HepG2 (cell line): Measurements from ENCODE around the gene GZF1. TPM values are rescaled to one million over a fixed set of nuclear protein-coding genes. Genes with fewer than 3 reads are reported as not detected.
A peak's percentile ranks its signal among the peaks of the same experiment; 100 is the strongest.

ENCODE experiments used
- ATAC-seq: fragments of 200-7000 bp; cut with Tn5 transposase; 3 replicates; pipeline ENCODE4 v1.9.1; 2020; ENCODE audit warnings: mild to moderate bottlenecking, moderate library complexity
- BruUV-seq: library from RNA; stranded (reverse); fragments of 400-500 nt; replicated peaks from 2 replicates; lab custom pipeline; 2021; lab: Mats Ljungman, UMichigan
- CTCF ChIA-PET: fragments of 300-600 bp; formaldehyde crosslinking; extraction: SDS; loops from one replicate; lab custom pipeline; 2021; ENCODE audit warnings: low total read pairs, inconsistent platforms, low intra/inter-chr PET ratio; lab: Yijun Ruan, JAX
- POLR2A ChIA-PET: fragments of 350-600 bp; sonication (Branson Sonifier 250); formaldehyde crosslinking; loops from one replicate; lab custom pipeline; 2020; ENCODE audit warnings: antibody characterized with exemption, inconsistent platforms; lab: Yijun Ruan, JAX
- DNase-seq: peaks from one replicate; pipeline ENCODE4 v3.0.0-alpha.2; 2015; ENCODE audit warnings: low spot score
- FAIRE-seq: peaks from 3 replicates; lab custom pipeline; 2011; peaks lifted over from hg19 to GRCh38; lab: Jason Lieb, UNC
- H2AFZ ChIP-seq: one replicate; pipeline ENCODE4 v1.6.1; 2011; ENCODE audit warnings: low read length, inconsistent platforms
- H3K27ac ChIP-seq: fragments of 300-600 bp; 3 replicates; pipeline ENCODE4 v1.8.0; 2011; ENCODE audit warnings: mixed run types, mild to moderate bottlenecking, mixed read lengths, low read length, inconsistent platforms; ENCODE audit not compliant: insufficient read depth; ENCODE audit errors: extremely low read length
- H3K27me3 ChIP-seq, 2 experiments: fragments of 200-600 bp in 1 of 2; 2 replicates in 1 of 2; 3 replicates in 1 of 2; pipeline versions ENCODE4 v1.6.0 to v1.8.0; 2011; ENCODE audit warnings: low read length in 2 of 2, mild to moderate bottlenecking in 2 of 2, moderate library complexity in 2 of 2, inconsistent platforms in 1 of 2; ENCODE audit not compliant: insufficient read depth in 2 of 2, control insufficient read depth in 1 of 2
- H3K36me3 ChIP-seq, 2 experiments: fragments of 200-600 bp in 1 of 2; replicated peaks in 1 of 2; 2 replicates in 1 of 2; 3 replicates in 1 of 2; pipeline versions ENCODE4 v1.5.1 to v1.8.0; 2011; ENCODE audit warnings: low read length in 2 of 2, inconsistent platforms in 1 of 2; ENCODE audit not compliant: insufficient read depth in 2 of 2, control insufficient read depth in 1 of 2
- H3K4me1 ChIP-seq: 2 replicates; pipeline ENCODE4 v1.5.1; 2012; ENCODE audit warnings: low read length, inconsistent platforms; ENCODE audit not compliant: insufficient read depth
- H3K4me2 ChIP-seq: 2 replicates; pipeline ENCODE4 v1.6.0; 2011; ENCODE audit warnings: low read depth, low read length, inconsistent platforms
- H3K4me3 ChIP-seq, 3 experiments: fragments of 200-600 bp in 1 of 3; sonication (generic), shearing (Covaris generic) in 1 of 3; replicated peaks in 1 of 3; 2 replicates each; pipeline ENCODE4 v1.5.1; 2011 to 2016; ENCODE audit warnings: low read length in 3 of 3, inconsistent platforms in 2 of 3, low read depth in 2 of 3, mild to moderate bottlenecking in 2 of 3, control low read depth in 1 of 3, mixed read lengths in 1 of 3; ENCODE audit not compliant: insufficient read depth in 1 of 3
- H3K79me2 ChIP-seq: one replicate; pipeline ENCODE4 v1.6.1; 2011; ENCODE audit warnings: low read length, inconsistent platforms; ENCODE audit not compliant: insufficient read depth
- H3K9ac ChIP-seq: 2 replicates; pipeline ENCODE4 v1.6.0; 2011; ENCODE audit warnings: mild to moderate bottlenecking, low read depth, low read length, inconsistent platforms; ENCODE audit not compliant: insufficient read depth
- H3K9me3 ChIP-seq: 2 replicates; pipeline ENCODE4 v1.5.1; 2012; ENCODE audit warnings: mild to moderate bottlenecking, low read length
- H4K20me1 ChIP-seq: 2 replicates; pipeline ENCODE4 v1.6.0; 2011; ENCODE audit warnings: inconsistent platforms, mild to moderate bottlenecking, low read length, moderate library complexity; ENCODE audit not compliant: insufficient read depth
- ARNT ChIP-seq: fragments of 450-650 bp; IDR thresholded peaks from 2 replicates; pipeline ENCODE4 v1.6.1; 2017
- BRD4 ChIP-seq: sonication (generic); formaldehyde crosslinking; IDR thresholded peaks from 2 replicates; pipeline ENCODE4 v1.4.0; 2020; ENCODE audit warnings: missing genetic modification reagents
- FLYWCH1 ChIP-seq: sonication (generic); formaldehyde crosslinking; IDR thresholded peaks from 2 replicates; pipeline ENCODE4 v1.8.1; 2023; ENCODE audit warnings: mild to moderate bottlenecking, missing genetic modification reagents
- HNRNPUL1 ChIP-seq: fragments of 200-400 bp; formaldehyde crosslinking; IDR thresholded peaks from 2 replicates; pipeline ENCODE4 v1.6.1; 2017; ENCODE audit warnings: low read depth, mild to moderate bottlenecking, low read length, moderate library complexity
- KDM5B ChIP-seq: sonication (generic); formaldehyde crosslinking; IDR thresholded peaks from 2 replicates; pipeline ENCODE4 v1.4.0; 2020; ENCODE audit warnings: missing genetic modification reagents, mild to moderate bottlenecking, borderline replicate concordance
- MAFF ChIP-seq: IDR thresholded peaks from 2 replicates; pipeline ENCODE4 v1.6.1; 2011; ENCODE audit warnings: low read depth, low read length, improper control_type of control experiment
- PITX1 ChIP-seq: sonication (generic); formaldehyde crosslinking; IDR thresholded peaks from 2 replicates; pipeline ENCODE4 v1.5.1; 2020; ENCODE audit warnings: mild to moderate bottlenecking, missing genetic modification reagents
- SNAPC2 ChIP-seq: sonication (generic); formaldehyde crosslinking; IDR thresholded peaks from 2 replicates; pipeline ENCODE4 v1.8.1; 2022; ENCODE audit warnings: mild to moderate bottlenecking, missing genetic modification reagents
- USF2 ChIP-seq, 2 experiments: sonication (generic) in 1 of 2; formaldehyde crosslinking in 1 of 2; IDR thresholded peaks; 2 replicates each; pipeline versions ENCODE4 v1.5.1 to v1.6.1; 2011 to 2020; ENCODE audit warnings: borderline replicate concordance in 1 of 2, low read depth in 1 of 2, low read length in 1 of 2, mild to moderate bottlenecking in 1 of 2, missing genetic modification reagents in 1 of 2, moderate library complexity in 1 of 2
- ZFYVE20 ChIP-seq: sonication (generic); formaldehyde crosslinking; IDR thresholded peaks from 2 replicates; pipeline ENCODE4 v1.8.0; 2023; ENCODE audit warnings: low read depth, mild to moderate bottlenecking, moderate library complexity, missing genetic modification reagents, borderline replicate concordance
- ZNF574 ChIP-seq: sonication (generic); formaldehyde crosslinking; IDR thresholded peaks from 2 replicates; pipeline ENCODE4 v1.4.0; 2020; ENCODE audit warnings: missing genetic modification reagents
- WGBS: methylation state at CpG from one replicate; pipeline ENCODE4 v1.1.6; 2017; ENCODE audit warnings: low lambda C conversion rate; 5-methylcytosine and 5-hydroxymethylcytosine counted together
- in situ Hi-C: cut with HindIII; loops from 2 replicates; pipeline ENCODE4 v1.10.0; 2017; ENCODE audit warnings: low pct_unique_long_range_greater_than_20kb; ENCODE audit not compliant: extremely low pct_ligation_motif_present
- intact Hi-C: fragments of 100-400 bp; cut with micrococcal nuclease; formaldehyde crosslinking; loops from one replicate; pipeline ENCODE4 v1.10.0; 2022; ENCODE audit not compliant: unreplicated experiment
- polyA plus RNA-seq, 8 experiments: library from polyadenylated mRNA; depleted of rRNA in 3 of 8; stranded (reverse) in 7 of 8; unstranded in 1 of 8; fragments of >200 nt; fragmentation: Illumina TruSeq in 4 of 8; extraction: Trizol in 4 of 8; gene quantifications; 2 replicates each; pipeline versions ENCODE4 v1.2.1 to v1.2.3, GENCODE V29; 2011 to 2016; ENCODE audit warnings: low read depth in 4 of 8, missing spikeins in 1 of 8, mixed read lengths in 1 of 8; ENCODE audit not compliant: insufficient read depth in 1 of 8
- total RNA-seq, 5 experiments: library from RNA; depleted of rRNA; stranded (reverse); fragments of >200 nt; fragmentation: Illumina TruSeq; extraction: Trizol; gene quantifications; 2 replicates each; pipeline ENCODE4 v1.2.3, GENCODE V29; 2016; ENCODE audit warnings: low read depth in 1 of 5
- TF ChIP-seq, protein P1 (sequence below): sonication (generic); formaldehyde crosslinking; IDR thresholded peaks from 2 replicates; pipeline ENCODE4 v1.4.0; 2020; ENCODE audit warnings: missing genetic modification reagents; ENCODE audit errors: not compliant biosample characterization
- TF ChIP-seq, protein P2 (sequence below): sonication (generic); formaldehyde crosslinking; IDR thresholded peaks from 2 replicates; pipeline ENCODE4 v1.9.0; 2021; ENCODE audit warnings: missing genetic modification reagents, borderline replicate concordance
- TF ChIP-seq, protein P3 (sequence below): IDR thresholded peaks from 2 replicates; pipeline ENCODE4 v1.6.1; 2016

Gene GZF1
- total and polyA plus RNA-seq, 2 of the 13 experiments (the other 11 are each of a cell fraction or from before 2014, with no cell fraction given), result 16.9 to 26.0 TPM

DNA sequence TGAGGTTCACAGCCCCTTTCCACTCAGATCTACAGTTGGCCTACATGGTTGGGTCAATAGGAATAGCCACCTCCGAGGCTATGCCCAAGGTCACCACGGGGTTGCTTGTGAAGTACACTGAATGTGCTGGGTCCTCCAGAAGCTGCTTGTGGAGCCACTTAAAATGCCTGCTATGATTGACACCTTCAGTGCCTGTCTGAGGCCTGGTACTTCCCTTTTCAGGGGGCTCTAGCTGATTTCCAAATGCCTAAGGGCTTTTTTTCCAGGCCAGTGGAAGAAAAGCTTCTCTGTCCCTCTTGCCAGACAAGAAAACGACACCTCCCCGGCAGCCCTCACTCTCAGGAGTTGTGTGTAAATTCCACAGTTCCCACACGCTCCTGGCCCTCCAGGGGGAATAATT is 17.6 kb upstream of the GZF1 start:
- no peak for FAIRE-seq
- peaks cover 24% of the 10 kb centered on the region for H3K4me1 ChIP-seq
- in situ Hi-C loops (loop anchor here (5.0 kb wide), 2 partner anchors 652 to 1007 kb away; no protein-coding TSS in a partner anchor), intact Hi-C loops (loop anchor here (10.0 kb wide), 1 partner anchor 490 kb away; no protein-coding TSS in a partner anchor)
- H3K79me2 ChIP-seq, result no peaks in the 10 kb centered on the region
- no peaks in the 10 kb centered on the region for H3K9me3 ChIP-seq
- peak; percentile 25 for DNase-seq
- WGBS, result 13% methylated on average over 5 of the region's 5 CpGs
- no peak overlapping the region for H2AFZ ChIP-seq
- H3K9ac ChIP-seq, result no peak overlapping the region
- no peak overlapping the region for H3K4me3 ChIP-seq
- POLR2A ChIA-PET, result interaction anchor here (1.4 kb wide), 1 partner anchor 13 kb away, joined by 5 read pairs; no protein-coding TSS in a partner anchor
- no TSS peak for BruUV-seq
- no peaks in the 10 kb centered on the region for H3K36me3 ChIP-seq
- peak; percentile 57 for ATAC-seq
- H3K4me2 ChIP-seq, result peak overlapping the region; percentile 37; the same call in 1 of the 2 replicates
- no peak overlapping the region for H3K27ac ChIP-seq
- no peaks in the 10 kb centered on the region; a peak in 1 of 5 replicates for H3K27me3 ChIP-seq
- no peaks in the 10 kb centered on the region for H4K20me1 ChIP-seq
- CTCF ChIA-PET, result no interaction called here
- TF ChIP-seq SNAPC2 (CRISPR knock-in tag) (no peak), PITX1 (CRISPR knock-in tag) (no peak), HNRNPUL1 (no peak), BRD4 (no peak), KDM5B (CRISPR knock-in tag) (no peak), ZNF574 (CRISPR knock-in tag) (no peak), ZFYVE20 (no peak), USF2 (IDR thresholded peaks at IDR 0.05; ENCODE audit: low read depth, low read length) (no peak), USF2 (CRISPR knock-in tag; IDR thresholded peaks at IDR 0.05; ENCODE audit: borderline replicate concordance) (no peak), FLYWCH1 (CRISPR knock-in tag) (no peak), MAFF (no peak), ARNT (no peak)
- TF ChIP-seq, protein P1, sequence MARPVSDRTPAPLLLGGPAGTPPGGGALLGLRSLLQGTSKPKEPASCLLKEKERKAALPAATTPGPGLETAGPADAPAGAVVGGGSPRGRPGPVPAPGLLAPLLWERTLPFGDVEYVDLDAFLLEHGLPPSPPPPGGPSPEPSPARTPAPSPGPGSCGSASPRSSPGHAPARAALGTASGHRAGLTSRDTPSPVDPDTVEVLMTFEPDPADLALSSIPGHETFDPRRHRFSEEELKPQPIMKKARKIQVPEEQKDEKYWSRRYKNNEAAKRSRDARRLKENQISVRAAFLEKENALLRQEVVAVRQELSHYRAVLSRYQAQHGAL (CRISPR knock-in tag), result no peak
- TF ChIP-seq, protein P2, sequence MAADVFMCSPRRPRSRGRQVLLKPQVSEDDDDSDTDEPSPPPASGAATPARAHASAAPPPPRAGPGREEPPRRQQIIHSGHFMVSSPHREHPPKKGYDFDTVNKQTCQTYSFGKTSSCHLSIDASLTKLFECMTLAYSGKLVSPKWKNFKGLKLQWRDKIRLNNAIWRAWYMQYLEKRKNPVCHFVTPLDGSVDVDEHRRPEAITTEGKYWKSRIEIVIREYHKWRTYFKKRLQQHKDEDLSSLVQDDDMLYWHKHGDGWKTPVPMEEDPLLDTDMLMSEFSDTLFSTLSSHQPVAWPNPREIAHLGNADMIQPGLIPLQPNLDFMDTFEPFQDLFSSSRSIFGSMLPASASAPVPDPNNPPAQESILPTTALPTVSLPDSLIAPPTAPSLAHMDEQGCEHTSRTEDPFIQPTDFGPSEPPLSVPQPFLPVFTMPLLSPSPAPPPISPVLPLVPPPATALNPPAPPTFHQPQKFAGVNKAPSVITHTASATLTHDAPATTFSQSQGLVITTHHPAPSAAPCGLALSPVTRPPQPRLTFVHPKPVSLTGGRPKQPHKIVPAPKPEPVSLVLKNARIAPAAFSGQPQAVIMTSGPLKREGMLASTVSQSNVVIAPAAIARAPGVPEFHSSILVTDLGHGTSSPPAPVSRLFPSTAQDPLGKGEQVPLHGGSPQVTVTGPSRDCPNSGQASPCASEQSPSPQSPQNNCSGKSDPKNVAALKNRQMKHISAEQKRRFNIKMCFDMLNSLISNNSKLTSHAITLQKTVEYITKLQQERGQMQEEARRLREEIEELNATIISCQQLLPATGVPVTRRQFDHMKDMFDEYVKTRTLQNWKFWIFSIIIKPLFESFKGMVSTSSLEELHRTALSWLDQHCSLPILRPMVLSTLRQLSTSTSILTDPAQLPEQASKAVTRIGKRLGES (CRISPR knock-in tag), result no peak
- TF ChIP-seq, protein P3, sequence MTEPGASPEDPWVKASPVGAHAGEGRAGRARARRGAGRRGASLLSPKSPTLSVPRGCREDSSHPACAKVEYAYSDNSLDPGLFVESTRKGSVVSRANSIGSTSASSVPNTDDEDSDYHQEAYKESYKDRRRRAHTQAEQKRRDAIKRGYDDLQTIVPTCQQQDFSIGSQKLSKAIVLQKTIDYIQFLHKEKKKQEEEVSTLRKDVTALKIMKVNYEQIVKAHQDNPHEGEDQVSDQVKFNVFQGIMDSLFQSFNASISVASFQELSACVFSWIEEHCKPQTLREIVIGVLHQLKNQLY (CRISPR knock-in tag), result no peak
